ENCODE measurements around the gene SPATA7.

SPATA7 gene

DNA sequence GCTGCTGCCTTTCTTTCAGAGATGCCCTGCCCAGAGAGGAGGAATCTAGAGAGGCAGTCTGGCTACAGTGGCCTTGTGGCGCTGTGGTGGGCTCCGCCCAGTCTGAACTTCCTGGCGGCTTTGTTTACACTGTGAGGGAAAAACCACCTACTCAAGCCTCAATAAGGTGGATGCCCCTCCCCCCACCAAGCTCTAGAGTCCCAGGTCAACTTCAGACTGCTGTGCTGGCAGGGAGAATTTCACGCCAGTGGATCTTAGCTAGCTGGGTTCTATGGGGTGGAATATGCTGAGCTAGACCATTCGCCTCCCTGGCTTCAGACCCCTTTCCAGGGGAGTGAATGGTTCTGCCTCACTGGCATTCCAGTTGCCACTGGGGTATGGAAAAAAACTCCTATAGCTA lies 25.6 kb downstream of the SPATA7 start:
- DNase-seq = no peak

DNA sequence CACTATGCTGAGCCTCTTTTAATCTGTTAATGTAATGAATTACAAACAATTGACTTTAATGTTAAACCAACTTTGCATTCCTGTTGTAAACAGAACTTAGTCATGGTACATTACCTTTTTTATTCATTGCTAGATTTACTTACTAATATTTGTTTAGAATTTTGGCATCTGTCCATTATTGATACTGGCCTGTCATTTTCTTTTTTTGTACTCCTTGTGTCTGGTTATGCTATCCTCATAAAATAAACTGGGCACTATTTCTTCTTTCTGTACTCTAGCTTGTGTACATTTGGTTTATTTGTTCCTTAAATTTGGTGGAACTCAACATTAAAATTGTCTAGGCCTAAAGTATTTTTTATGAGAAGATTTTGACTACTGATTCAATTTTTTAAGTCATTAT lies 32.1 kb downstream of the SPATA7 start:
- no peak for DNase-seq

DNA sequence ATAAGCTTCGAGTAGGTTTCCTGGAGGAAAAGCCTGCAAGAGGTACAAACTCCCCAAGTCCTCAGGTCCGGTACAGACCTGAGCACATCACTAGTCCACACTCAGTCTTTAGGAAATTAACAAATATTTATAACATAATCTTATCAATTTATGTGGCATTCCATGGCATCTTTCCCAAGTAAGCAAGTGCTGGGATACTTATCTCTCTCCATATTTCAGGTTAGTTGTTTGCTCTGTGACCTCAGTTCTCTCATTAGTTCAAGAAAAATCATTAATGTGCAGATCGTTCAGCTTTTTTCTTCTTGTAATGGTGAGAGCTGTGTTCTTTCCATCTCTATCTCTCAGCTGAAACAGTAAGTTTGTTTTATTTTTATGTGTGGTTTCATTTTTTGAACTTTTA lies 34.7 kb downstream of the SPATA7 start:
- DNase-seq = no peak

DNA sequence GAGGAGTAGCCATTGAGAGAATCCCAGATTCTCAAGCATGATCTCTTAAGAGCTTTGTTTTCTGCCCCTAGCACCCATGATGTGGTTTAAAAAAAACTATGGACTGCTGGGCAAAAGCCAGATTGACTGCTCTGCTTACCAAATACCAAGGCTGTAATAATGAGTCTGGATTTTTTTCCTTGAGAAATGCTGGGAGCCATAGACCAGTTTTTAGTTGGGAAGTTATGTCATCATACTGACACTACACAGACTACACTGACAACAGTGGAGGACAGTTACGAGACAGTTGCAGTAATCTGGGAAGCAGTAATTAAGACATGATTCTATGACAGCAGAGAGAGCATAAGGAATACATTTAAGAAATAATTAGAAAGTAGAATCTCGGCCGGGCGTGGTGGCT lies 35.8 kb downstream of the SPATA7 start:
- no peak for DNase-seq

DNA sequence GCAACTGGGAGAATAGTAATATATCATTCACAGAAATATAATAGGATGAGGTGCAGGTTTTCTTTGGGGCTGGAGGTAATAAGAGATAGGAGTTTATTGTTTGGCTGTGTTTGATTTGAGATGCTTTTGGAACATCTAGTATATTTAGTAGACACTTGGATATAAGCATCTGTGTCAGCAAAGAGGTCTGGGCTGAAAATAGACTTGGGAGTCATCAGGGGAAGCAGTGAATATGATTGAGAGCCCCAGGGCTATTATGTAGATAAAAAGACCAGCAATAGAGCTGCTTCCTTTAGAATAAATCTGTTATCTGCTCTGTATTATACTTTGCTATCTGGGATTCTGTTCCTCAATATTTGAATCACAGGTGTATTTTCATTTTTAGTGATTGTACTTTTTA lies 36.6 kb downstream of the SPATA7 start:
- DNase-seq = no peak

DNA sequence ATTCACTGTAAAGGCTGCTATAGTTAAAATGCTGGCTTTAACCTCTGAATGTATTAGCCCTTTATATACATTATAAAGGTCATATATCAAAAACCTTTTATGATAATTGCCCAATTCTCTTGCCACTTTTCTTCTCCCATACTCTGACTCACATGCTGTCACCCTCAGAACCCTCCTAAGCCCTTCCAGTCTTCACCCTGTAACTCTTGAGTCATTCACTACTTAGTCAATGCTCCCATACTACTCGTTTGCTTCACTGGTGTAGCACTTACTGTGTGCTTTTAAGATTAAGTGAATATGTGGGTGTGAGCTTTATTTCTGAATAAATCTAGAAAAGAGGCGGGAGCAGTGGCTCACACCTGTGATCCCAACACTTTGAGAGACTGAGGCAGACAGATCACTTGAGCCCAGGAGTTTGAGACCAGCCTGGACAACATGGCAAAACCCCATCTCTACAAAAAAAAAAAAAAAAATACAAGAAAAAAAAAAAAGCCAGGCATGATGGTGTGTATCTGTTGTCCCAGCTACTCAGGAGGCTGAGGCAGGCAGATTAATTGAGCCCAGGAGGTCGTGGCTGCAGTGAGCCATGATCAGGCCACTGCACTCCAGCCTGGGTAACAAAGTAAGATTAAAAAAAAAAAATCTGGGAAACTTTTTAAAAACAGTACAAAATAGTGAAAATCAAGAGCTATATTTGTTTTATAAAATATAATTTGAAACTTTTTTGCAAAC lies 37.6 kb downstream of the SPATA7 start:
- DNase-seq = no peak

DNA sequence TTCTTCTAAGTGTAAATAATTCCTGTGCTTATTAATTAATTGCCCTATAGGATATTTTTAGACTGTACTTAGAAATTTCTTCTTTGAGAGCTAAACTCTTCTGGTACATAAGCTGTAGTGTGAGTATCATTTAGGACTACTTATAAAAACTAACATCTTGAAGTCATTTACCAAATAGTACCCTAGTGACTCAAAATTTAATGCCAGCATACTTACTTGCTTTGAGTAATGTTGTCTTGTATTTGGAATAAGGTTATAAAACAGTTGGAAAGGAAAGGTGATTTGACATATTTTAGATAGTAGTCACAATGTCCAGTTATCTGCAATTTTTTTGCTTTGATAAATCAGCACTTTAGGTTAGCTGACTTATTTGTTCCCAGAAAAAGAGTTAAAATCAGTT lies 39.1 kb downstream of the SPATA7 start:
- DNase-seq = no peak

DNA sequence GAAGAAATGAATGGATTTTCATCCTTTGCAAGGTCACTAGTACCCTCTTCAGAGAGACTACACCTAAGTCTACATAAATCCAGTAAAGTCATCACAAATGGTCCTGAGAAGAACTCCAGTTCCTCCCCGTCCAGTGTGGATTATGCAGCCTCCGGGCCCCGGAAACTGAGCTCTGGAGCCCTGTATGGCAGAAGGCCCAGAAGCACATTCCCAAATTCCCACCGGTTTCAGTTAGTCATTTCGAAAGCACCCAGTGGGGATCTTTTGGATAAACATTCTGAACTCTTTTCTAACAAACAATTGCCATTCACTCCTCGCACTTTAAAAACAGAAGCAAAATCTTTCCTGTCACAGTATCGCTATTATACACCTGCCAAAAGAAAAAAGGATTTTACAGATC lies 40.8 kb downstream of the SPATA7 start:
- no peak for DNase-seq

DNA sequence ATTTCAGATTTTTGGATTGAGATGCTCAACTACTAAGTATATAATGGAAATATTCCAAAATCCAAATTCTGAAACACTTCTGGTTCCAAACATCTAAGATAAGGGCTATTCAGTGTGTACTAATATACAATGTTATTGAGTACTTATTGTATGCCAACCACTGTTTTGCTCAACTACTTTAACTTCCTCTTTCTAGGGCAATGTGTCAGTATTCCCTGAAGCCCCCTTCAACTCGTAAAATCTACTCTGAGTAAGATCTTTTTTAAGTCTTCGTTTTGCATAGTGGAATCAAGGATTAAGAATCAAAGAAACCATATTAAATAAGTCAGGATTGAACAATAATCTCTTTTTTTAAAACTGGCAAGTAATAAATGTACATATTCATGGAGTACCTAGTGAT lies 45.5 kb downstream of the SPATA7 start:
- DNase-seq = no peak

DNA sequence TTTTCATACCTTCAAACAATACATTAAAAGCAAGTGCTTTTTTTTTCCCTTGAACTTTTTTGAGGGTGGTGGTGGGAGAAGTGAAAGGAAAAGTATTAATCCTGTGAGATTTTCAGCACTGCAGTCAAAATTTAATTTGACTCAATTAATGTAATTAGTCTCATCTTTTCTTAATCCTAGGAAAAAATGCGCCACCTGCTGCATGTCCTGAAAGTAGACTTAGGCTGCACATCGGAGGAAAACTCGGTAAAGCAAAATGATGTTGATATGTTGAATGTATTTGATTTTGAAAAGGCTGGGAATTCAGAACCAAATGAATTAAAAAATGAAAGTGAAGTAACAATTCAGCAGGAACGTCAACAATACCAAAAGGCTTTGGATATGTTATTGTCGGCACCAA lies 52.2 kb downstream of the SPATA7 start:
- DNase-seq = no peak

DNA sequence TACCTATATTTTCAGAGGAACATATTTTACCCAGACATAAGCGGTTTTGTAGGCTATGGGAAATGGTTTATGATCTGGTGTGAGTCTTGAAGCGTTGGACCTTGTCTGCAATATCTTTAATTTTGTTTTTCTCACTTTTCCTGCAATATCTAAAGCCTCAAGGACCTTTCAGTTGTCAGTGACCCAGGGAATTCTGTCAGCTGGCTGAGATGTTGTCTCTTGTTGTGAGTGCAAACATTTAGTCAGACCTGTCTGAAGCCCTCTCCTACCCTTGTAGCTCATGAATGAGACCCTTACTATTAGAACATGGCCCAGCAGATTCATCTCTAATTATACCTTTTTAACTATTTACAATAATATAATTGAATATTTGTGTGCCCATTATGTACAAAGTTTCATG lies 53.6 kb downstream of the SPATA7 start:
- DNase-seq = no peak

DNA sequence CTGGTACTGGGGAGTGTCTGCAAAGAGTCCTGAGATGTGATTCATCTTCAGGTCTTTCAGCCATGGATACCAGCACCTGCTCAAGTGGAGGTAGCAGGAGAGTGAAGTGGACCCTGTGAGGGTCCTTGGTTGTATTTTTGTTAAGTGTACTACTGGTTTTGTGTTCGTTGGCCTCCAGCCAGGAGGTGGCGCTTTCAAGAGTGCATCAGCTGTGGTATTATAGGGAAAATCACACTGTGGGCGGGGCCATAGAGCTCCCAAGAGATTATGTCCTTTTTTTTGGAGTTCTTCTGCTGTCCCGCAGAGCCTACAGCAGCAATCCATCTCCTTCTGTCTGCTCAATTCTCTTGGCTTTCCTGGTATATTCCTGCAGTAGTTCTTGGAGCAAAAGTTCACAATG lies 66.8 kb downstream of the SPATA7 start:
- DNase-seq = no peak

DNA sequence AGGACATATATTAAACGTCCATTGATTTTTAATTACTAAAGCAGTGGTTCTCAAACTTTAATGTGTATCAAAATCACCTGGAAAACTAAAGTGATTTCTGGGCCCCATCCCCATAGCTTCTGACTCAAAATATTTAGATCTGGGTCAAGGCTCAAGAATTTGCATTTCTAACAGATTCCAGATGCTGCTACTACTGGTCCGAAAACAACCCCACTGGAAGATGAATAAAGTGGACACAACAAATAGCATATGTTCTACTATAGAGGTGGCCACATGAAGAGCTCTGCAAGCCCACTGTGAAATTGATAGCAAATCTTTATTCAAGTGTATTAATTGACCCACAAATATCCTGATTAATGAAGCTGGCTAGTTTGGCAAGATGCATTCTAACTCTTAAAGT lies 69.4 kb downstream of the SPATA7 start:
- DNase-seq = no peak

DNA sequence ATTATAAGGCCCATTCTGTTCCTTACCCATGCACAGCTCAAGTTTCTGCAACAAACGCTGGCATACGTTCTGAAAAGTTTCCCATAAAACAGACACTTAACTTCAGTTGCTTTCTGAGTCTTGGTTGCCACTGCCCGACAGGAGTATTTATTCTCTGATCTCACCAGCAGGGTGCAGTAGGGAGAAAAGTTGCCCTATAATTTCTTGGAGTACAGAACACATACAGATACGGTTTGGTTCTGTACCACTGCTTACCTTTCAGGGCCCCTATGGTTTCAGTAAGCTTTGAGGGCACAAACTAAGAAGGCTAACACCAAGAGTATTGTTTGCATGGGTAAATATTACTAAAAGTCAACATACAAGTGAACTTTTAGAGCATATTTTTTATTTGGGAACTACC lies 77.9 kb downstream of the SPATA7 start:
- no peak for DNase-seq

DNA sequence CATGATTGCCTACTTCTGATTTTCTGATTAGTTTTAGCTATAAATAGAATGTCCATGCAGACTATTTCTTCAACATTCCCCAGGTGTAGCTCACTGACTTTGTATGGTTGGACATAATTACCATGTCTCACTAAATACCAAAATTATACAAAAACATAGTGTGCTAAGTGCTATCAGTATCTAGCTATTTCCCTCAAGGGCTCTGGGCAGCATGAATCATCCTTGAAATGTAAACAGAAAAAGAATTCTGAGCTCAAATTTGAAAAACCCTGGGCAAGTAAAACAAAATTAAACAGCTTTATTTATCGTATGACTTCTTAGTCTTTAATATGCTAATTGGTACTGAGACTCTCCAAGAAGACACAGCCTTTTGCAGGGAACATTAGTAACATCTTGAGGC lies 82.9 kb downstream of the SPATA7 start:
- DNase-seq = no peak

DNA sequence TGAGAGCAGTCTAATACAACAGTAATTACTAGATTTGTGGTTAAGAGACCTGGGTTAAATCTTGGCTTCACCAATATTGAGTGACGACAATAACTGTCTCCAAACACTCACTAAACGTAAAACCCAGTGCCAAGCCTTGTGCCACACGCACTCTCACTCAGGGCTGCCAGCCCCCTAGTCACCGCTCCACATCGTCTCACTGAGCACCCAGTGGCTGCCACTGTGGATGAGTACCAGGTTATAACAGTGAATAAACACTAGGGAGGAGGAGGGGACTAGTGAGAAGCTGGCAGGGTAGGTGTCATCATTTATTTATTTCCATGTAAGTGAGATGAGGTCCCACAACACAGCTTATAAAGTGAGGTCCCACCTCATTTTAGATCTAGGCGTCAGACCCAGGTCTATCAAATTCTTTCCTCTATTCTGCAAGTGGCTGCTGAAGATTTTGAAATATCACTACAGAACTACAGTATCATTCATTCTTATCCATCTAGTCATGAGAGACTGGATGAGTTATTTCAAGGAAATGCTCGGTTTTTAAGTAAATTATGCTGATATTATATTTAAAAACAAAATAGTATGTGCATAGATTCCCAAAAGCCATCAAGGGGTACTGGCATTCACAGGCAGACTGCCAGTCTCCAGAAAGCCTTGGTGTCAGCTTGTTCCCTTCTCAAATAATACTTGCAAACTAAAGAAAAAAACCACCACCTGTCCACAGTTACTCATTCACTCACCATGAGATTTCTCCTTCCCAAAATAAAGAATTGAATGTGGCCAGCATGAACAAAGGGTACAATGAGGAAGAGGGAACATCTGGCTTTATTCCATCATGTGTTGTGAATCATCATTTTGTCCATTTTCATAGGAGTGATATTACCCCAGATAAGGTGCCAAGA lies 85.3 kb downstream of the SPATA7 start:
- no peak for DNase-seq

DNA sequence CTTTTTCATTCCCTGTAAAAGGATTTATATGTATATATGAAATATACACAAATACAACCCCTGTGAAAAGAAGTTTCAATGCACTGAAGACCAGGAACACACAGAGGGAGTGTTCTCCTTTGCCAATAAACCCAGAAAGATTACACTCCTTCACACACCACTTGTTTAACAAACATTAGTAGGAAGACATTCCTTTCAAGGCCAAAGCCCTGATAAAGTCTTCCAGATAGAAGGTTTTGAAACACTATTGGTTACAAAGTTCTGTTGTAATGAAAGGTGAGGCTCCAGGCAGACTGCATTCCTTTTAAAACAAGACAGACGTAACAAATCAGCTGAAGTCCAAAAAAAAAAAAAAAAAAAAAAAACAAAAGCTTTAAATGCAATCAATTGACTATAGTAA lies 88.3 kb downstream of the SPATA7 start:
- DNase-seq = no peak

DNA sequence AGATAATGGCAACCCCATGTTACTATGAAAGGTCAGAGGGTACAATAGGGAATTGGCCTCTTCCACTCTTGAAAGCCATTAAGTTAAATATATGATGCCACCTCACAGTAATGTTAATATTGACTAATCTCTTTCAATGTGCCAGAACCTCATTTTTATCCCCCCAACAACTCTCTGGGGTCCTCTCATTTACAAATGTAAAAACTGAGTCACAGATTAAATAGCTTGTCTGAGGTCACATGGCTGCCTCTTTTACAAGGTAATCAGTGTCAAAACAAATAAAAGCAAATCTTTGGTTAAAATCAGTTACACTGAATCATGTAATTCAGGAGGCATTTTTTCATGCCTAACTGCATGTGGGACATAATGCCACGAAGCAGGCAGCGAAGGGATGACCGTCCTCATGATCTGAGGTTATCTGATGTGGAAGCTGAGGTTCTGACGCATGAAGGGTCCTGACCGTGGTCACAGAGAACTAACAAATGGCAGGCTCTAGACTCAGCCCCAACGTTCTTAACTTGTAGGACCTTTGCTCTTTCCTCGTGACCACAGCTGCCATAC lies 90.8 kb downstream of the SPATA7 start:
- no peak for DNase-seq

DNA sequence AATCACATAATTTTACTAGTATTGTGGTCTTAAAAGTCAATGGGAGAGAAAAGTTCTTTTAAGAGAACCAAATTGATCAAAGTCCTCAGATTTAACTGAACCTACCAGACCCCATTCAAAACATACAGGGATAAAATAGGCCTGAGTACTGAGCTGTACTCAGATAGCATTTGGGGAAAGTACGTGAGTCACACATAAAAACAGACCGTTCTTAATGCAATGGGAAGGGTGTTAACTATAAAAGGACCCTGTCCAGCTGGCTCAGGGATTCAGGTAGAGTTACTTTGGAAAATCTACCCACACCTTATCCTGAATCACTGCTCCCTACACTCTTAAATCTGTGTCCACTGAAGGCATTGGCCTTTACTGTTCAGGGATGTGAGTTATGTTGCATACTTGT lies 91.4 kb downstream of the SPATA7 start:
- DNase-seq = no peak

DNA sequence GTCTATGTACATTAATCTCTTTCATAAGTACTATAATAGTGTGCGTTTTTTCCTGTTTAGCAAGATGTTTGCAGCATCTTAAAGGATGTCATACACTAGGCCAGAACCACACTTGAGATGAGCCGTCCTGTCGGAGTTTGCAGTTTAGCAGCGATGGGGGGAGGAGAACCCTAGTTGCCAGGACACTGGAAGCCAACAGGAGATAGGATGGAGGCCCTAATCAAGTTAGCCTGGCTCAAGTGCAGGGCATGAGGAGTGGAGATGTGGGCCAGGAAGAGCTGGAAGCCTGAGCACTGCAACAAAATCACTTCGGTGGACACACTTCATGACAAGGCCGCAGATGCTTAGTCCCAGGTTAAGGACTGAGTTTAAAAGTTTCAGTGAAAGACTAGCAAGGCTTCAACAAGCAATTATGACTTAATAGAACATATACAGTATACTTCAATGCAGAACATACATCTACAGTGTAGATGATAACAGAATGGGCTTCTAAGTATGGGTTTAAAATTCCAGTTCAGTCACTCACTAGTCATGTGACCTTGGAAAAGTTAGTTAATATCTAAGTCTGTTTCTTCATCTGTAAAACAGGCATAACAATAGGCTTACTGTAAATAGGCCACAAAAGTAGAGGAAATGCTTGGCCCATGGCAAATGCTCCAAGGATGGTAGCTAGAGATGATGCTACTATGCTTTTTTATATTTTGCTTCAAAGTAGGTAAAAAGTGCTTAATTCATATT lies 92.2 kb downstream of the SPATA7 start:
- DNase-seq = no peak

DNA sequence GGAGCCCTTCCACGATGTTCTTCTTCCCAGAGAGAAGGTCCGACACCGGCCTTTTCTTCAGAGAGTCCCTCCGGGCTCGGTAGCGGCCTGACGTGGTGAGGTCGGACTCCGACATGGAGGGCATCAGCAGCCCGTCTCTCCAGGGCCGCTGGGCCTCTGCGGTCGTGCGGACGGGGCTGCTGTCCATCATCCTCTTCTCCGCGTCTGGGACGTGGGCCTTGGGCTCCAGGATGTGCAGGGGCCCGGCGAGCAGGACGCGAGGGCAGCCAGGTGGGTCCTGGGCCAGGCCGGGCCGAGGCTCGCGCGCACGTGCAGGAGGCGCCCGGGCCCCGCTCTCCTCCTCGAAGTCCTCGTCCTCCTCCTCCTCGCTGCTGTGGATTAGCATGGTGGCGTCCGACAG lies 93.5 kb downstream of the SPATA7 start:
- no peak for DNase-seq

DNA sequence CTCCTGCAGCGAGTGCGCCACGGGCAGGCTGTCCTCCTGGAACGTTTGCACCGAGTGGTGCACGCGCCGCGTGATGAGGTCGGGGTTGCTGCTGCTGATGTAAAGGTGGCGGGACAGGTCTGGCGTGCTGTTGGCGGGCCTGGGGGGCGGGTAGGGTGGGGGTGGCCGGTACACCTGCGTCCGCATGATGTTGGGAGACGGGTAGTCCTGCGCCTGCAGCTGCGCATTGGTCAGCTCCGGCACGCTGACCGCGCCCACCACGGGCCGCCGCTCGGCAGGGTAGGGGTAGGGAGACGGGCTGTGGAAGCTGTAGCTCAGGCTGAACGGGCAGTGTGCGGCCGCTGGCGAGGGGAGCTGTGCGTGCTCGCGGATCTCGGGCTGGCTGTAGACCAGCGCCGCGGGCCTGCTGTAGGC lies 94.1 kb downstream of the SPATA7 start:
- DNase-seq = no peak

DNA sequence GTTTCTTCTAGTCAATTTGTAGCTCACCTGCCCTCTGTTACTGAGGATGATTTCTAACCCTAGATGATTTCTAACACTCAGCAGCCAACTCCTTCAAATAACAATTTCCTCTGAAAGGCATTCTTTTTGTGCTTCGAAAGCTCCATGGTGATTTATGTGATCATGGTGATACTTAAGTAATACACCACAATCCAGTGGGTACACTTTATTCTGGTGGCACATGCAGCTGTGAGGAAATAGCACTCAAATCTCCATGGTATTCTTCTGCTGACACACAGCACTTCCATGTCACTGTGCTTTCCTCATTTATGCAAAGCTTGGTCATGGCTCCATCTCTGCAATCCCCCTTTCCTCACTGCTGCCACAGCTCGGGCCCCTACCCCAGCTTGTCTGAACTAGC lies 95.6 kb downstream of the SPATA7 start:
- no peak for DNase-seq
